Diencephalon (tissue), 1 donor: ENCODE results near the gene EXOC4. TPM values are rescaled to one million over a fixed set of nuclear protein-coding genes. Genes with fewer than 3 reads are reported as not detected.

Experiments
- small RNA-seq: library from RNA; depleted of rRNA; stranded (forward); fragments of <200 nt; gene quantifications from one replicate; pipeline ENCODE3, GENCODE V24; 2014
- total RNA-seq: library from RNA; depleted of rRNA; stranded (reverse); fragments of >200 nt; gene quantifications from one replicate; pipeline ENCODE4 v1.2.3, GENCODE V29; 2014

Gene EXOC4
- total RNA-seq = 128 TPM

GRCh38 chr7:133252858-133253518, at the start of gene EXOC4:
Gene EXOC4 (plus strand): TSS chr7:133253078.

Small RNA genes within 50 kb of the gene (small RNA-seq; reads per million reads assigned to genes)
- gene MIR6133 = not detected

Other genes with a start within 250 kb of the EXOC4 start
- 66.0 TPM for gene CHCHD3, start 171.0 kb upstream of the EXOC4 start, total RNA-seq